Liver (tissue), 3 donors: ENCODE measurements around the gene KMT2D.

ENCODE experiments used
- ATF3 ChIP-seq: IDR thresholded peaks from 2 replicates; pipeline ENCODE4 v1.6.1; 2016; ENCODE audit warnings: antibody characterized with exemption
- CTCF ChIP-seq: fragments of 150-350 bp; IDR thresholded peaks from 2 replicates; pipeline ENCODE4 v1.5.1; 2017; ENCODE audit warnings: improper control_type of control experiment, low read depth, low read length; ENCODE audit not compliant: missing input control
- EGR1 ChIP-seq, 2 donors: IDR thresholded peaks; 2 replicates each; pipeline ENCODE4 v1.6.1; 2016 to 2018; ENCODE audit warnings: antibody characterized with exemption in 2 of 2, low read depth in 2 of 2
- GABPA ChIP-seq, 2 donors: IDR thresholded peaks in 1 of 2; conservative IDR thresholded peaks in 1 of 2; 2 replicates each; pipeline ENCODE4 v1.6.1; 2016; ENCODE audit warnings: antibody characterized with exemption in 2 of 2, mild to moderate bottlenecking in 1 of 2, moderate library complexity in 1 of 2
- JUND ChIP-seq, 2 donors: IDR thresholded peaks; 2 replicates each; pipeline ENCODE4 v1.6.1; 2016; ENCODE audit warnings: antibody characterized with exemption in 2 of 2
- MAX ChIP-seq: IDR thresholded peaks from 2 replicates; pipeline ENCODE4 v1.6.1; 2016; ENCODE audit warnings: antibody characterized with exemption
- RAD21 ChIP-seq, 2 donors: IDR thresholded peaks; 2 replicates each; pipeline ENCODE4 v1.6.1; 2016; ENCODE audit warnings: antibody characterized with exemption in 2 of 2, mild to moderate bottlenecking in 2 of 2
- REST ChIP-seq: IDR thresholded peaks from 2 replicates; pipeline ENCODE4 v1.6.1; 2016; ENCODE audit warnings: antibody characterized with exemption, mild to moderate bottlenecking
- RXRA ChIP-seq, 2 donors: IDR thresholded peaks; 2 replicates each; pipeline ENCODE4 v1.6.1; 2017 to 2018; ENCODE audit warnings: antibody characterized with exemption in 2 of 2, mild to moderate bottlenecking in 1 of 2
- SP1 ChIP-seq: IDR thresholded peaks from 2 replicates; pipeline ENCODE4 v1.6.1; 2018; ENCODE audit warnings: antibody characterized with exemption, mild to moderate bottlenecking
- TAF1 ChIP-seq: conservative IDR thresholded peaks from 2 replicates; pipeline ENCODE4 v1.6.1; 2016; ENCODE audit warnings: antibody characterized with exemption, mild to moderate bottlenecking
- YY1 ChIP-seq: IDR thresholded peaks from 2 replicates; pipeline ENCODE4 v1.6.1; 2016; ENCODE audit warnings: antibody characterized with exemption, mild to moderate bottlenecking
- ZBTB33 ChIP-seq: IDR thresholded peaks from 2 replicates; pipeline ENCODE4 v1.6.1; 2016; ENCODE audit warnings: antibody characterized with exemption
- donor health status: healthy.
- donor health status: healthy.

GRCh38 chr12:49028666-49029275, 31.8 kb downstream of the KMT2D start:
- TF ChIP-seq CTCF (no peak), RXRA (IDR thresholded peaks at IDR 0.05) (no peak), SP1 (no peak), MAX (no peak), JUND (IDR thresholded peaks at IDR 0.05) (no peak), ZBTB33 (no peak), TAF1 (no peak), EGR1 (IDR thresholded peaks at IDR 0.05; ENCODE audit: low read depth in 2 of 2) (no peak), REST (no peak), YY1 (no peak), GABPA (IDR thresholded peaks at IDR 0.05 in 1 of 2, conservative IDR thresholded peaks at IDR 0.05 in 1 of 2) (no peak), RAD21 (IDR thresholded peaks at IDR 0.05) (no peak), ATF3 (no peak)
